HG03135 (cell line): ENCODE measurements around the gene C9orf72.

Source experiments
- ATAC-seq: cut with Tn5 transposase; IDR thresholded peaks from one replicate; pipeline ENCODE4 v1.9.1; 2021; ENCODE audit warnings: mild to moderate bottlenecking, moderate library complexity; ENCODE audit not compliant: unreplicated experiment

The C9orf72 gene

DNA sequence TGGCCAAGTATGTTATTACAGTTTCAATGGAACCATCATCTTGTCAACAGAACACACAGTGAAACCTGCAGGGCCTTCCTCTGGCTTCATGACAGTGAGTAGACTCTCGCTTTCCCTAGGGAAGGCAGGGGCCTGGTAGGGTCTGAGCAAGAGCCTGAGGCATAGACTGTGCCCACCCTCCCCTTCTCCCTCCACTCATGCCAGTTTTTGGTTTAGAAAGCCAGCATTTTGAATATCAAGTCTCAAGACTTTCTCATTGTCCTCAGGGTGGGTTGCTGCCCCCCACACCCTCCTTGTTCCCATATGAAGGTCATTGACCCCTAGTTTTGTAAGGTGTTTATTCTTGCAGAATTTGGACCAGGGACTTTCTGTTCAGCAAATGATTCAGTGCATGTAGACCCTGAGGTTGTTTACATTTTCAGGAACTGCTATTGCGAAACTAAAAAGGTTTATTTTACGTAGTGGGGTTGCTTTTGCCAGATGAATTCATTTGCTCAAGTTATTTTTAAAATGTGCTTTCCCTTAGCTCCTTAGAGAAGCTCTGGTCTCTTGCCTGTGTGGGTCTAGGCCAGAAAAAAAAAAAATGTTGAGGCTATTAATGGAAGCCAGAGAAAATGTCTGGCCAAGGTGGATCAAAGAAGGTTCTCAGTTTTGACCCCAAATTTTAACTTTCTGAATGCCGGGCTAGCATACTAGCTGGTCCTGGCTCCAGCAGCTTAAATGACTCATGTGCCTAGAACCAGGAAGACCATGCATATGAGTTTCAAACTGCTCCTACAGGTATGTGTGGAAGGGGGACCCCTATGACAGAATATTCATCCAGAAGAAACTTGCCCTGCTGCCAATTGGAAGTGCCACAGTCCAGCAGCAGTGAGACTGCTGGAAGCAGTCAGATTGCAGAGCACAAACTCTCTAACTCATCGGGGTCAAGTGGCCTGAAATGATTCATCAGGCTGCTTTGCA, 33.5 kb downstream of the C9orf72 start:
- ATAC-seq: no peak

DNA sequence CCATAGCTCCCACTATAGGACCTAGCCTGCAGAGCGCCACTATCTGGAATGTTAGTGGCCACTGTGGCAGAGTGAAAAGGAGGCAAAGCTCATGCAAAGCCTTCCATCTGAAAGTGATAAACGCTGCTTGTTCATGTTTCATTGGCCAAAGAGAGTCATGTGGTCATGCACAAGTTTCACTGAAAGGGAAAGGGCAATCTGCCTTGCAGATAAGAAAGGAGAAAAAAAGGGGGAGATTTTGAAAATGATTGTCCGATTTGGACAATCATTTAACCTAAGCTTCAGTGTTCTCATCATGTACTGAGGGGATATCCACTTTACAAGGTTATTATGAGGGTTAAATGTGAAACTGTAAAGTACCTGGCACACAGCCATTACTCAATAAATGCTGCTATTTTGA, 34.6 kb downstream of the C9orf72 start:
- ATAC-seq: peak; percentile 59

DNA sequence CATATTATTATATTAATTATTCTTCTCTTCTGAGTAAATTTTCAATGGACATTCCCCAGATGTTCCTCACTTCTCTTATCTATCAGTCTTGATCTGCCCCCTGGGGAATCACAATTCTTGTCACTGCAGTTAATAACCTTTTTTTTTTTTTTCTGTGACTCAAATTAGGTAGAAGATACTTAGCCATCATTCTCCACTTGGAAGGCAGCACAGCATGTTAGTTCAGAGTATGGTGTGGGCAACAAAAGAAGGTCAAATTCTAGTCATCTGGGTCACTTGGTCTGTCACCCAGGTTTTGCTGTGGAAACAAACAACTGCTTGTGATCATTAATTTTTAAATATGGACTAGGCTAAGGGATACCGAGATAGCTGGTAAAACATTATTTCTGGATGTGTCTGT, 35.5 kb downstream of the C9orf72 start:
- ATAC-seq: no peak

DNA sequence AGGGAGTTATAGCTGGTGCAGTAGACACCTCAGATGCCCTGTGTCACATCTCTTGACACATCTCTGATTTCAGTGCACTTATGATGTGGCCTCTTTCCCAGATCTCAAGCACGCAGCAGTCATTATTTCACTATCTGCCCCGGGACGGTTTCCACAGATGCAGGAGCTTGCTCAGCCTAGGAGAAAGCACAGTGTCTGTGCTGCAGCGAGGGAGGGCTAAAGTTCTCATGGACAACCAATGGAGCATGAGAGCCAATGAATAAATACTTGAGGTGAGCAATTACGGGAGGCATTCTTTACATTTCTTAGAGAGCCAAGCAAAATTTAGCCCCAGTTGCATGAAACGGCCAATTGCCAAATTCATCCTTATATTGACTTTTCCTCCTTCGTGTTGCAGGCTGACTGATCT, 36.2 kb downstream of the C9orf72 start:
- no peak for ATAC-seq

DNA sequence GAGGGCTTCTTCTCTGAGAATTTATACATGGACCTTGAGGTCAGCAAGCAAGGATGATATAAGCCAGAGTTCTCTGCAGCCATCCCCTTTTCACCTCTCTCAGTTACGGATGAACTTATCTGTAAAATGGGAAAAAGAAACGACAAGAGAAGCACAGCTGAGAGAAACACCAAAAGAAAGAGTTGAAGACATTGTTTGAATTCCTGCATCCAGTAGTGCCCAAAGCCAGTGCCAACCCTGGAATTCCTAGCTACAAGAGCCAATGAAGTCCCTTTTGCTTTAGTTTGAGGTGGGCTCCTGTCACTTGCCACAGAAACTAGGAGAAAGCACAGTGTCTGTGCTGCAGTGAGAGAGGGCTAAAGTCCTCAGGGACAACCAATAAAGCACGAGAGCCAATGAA, 37.1 kb downstream of the C9orf72 start:
- ATAC-seq: no peak

DNA sequence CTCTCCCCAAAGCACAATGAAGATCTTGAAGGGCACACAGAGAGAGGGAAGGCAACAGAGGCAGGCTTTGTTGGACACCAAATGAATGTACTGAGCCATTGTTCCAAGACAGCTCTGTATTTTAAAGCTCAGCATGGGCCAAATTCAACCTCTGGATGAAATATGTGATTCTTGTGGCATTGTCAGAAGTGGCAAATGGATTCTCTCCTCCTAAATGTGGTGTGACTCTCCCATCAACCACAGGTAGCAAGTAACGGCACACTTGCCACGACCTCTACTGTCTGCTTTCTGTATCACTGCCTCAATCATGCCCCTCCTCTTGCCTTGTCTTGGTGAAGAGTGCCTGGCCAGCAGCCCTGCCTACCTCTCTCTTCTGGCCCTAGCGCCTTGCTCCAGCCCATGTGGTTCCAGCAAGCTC, 37.6 kb downstream of the C9orf72 start:
- ATAC-seq: no peak

DNA sequence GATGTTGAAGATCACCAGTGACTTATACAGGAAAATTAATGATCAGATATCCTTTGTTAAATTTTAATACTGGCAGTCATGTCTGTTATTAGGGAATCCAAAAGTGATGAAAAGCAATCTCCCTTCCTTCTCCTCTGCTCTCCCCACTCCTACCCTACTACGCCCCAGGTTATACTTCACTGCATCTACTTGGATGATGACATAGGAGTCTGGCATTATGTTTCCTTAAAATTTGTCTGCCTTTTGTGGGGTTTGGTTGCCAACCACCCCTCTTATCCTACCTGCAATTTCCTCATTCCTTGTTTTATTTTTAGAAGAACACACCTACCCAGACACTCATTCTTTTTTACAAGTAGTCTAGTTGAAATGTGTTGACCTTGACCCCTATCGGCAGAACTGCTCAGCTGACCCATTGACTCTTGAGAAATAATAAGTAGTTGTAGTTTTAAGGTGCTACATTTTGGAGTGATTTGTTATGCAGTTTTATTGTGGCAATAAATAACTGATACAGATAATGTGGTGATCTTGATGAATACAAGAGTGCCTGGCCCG, 38.5 kb downstream of the C9orf72 start:
- ATAC-seq: no peak

DNA sequence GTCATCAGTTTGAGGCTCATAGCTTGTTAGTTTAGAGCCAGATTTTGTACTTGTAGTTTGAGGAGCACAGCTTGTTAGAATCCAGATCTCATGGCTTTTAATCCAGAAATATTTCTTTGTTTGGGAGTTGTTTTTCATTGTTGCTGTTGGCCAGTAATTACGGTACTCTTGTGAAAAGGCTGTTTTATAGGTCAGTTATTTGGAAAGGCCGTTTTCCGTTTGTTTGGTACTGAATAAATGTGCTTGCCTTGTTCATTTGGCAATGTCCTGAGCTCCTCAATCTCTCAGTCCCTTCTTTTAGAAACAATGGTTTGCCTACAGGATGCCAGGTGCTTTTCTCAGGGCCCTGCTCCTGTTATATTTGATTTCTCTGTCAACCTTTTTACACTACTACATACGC, 39.1 kb downstream of the C9orf72 start:
- no peak for ATAC-seq

DNA sequence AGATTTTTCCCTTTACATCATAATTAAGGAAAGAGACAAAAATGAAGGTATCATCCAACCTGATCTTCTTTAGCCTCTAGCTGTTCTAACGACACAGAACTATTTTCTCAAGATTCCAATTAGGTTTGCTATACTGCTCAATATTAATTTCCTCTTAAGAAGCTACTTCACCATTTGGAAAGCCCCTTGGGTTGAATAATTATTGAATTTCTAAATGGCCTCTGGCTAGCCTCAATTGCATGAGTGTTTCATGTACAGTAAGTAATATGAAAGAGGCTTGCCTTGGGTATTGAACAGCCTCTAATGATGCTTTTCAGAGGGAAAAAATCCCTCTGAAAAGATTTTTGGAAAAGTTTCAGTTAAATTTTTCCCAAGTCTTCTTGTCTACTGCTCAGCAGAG, 40.0 kb downstream of the C9orf72 start:
- ATAC-seq: no peak

DNA sequence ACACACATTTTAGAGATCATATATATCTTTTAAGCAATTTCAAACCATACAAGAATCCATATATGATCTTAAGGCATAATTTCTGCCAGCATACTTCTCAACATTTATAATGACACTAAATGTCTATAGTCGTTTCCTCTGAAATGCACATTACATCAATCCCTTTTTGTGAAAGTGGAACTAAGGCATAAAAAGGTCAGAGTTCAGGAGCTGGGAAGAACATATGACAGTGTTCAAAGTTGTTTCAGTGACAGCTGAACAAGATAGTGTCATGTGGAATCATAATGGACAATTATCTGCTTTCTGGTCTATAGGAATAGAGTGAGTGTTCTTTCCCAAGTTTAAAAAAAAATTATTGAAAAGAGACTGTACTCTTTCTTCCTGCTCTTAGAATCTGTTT, 41.2 kb downstream of the C9orf72 start:
- no peak for ATAC-seq

DNA sequence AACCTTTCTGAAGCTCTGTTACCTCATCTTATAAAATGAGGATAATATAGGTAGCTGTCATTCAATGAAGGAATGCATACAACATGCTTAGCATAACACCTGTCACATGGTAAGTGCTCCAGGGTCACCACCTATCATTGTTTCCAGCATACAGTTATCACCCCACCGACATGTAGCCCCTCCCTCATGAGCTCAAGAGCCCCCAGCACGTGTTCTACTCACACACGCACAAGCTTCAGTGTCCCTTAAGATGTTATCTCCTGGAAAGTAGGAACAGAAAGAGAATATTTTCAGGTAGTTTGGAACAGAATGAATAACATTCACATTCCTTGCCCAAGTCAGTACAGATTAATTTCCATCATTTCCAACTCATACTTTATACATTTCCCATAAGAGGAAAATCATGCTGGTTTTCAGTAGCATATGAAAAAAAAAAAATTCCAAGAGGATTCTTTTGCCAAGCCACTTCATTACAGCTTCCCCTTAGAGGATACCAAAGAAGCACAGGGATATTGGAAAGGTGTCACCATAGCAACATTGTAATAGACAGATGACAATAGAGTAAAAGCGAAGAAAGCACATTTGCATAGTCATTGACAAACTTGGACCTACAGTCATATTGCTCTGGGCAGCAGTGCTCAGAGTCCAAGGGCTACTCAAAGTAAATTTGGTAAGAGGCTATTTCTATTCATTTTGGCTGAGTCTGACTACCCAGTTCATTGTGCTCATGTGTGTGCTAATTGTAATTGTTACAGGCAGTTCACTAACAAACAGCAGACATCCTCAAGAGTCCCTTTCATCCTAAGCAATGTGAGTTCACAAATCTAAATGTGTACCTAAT, 42.1 kb downstream of the C9orf72 start:
- ATAC-seq: no peak

DNA sequence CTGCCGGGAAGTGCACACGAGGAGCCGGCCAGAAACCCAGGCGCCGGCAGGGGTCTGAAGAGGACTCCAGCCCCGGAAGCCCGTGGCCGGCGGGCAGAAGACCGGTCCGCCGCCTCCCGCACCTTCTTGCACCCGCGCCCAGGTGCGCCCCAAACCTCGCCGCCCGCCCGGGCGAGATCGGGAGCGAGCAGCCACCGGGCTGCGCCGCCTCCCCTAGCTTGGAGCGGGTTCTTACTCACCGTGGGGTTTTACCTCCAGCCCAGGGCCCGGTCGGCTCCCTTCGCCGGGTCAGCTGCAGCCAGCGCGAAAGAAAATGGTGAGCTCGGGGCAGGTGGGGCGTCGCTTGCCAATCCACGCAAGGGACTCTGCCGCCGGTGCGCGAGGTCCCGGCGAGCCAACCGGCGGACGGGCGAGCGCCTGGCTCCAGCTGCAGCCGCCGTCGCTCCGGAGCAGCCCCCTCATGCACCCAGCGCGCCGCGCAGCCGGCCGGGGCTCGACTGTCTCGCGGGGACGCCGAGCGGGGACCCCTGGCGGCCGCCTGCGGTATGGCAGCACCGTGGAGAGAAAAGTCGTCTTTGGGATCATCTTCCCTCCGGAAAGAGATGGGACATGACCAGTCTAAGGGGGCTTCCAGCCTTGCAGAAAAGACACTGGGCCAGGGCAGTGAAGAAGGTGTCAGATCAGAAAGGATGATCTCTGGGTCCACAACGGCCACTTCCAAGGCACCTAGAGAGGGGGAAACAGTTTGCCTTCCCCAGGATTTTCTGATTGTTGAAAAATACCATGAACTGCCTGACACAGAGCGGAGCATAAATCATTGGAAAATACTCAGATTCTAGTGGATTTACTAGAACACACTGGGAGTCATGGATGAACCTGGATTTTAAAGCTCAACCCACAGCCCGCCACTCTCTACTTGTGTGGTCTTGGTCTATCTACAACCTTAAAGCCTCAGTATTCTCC, 43.7 kb downstream of the C9orf72 start, which contains the start of gene MOB3B:
TSS of gene MOB3B (minus strand) at position 499 of the 963 bp plus-strand sequence. CDS start 74,264 bp downstream, outside the sequence.
- ATAC-seq: peak; percentile 86

DNA sequence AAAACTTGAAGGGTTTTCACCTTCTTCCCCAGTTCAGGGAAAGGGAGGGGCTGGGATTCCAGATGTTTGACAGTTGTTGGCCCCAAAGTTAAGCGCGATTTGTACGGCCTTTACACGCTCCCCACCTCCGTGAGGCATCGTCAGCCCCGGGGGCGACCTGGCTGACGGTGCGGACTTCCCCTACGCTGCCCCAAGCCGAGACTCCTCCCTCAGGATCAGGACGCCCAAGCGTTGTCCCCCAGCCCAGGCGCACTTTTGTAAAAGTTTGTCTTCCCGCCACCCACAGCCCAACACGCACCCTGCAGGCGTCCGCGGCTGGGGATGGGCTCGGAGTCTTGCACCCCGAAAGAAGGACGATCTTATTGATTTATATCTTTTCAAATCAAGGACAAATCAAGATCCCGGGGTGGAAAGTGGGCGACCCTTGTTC, 44.4 kb downstream of the C9orf72 start:
- ATAC-seq: peak; percentile 38

DNA sequence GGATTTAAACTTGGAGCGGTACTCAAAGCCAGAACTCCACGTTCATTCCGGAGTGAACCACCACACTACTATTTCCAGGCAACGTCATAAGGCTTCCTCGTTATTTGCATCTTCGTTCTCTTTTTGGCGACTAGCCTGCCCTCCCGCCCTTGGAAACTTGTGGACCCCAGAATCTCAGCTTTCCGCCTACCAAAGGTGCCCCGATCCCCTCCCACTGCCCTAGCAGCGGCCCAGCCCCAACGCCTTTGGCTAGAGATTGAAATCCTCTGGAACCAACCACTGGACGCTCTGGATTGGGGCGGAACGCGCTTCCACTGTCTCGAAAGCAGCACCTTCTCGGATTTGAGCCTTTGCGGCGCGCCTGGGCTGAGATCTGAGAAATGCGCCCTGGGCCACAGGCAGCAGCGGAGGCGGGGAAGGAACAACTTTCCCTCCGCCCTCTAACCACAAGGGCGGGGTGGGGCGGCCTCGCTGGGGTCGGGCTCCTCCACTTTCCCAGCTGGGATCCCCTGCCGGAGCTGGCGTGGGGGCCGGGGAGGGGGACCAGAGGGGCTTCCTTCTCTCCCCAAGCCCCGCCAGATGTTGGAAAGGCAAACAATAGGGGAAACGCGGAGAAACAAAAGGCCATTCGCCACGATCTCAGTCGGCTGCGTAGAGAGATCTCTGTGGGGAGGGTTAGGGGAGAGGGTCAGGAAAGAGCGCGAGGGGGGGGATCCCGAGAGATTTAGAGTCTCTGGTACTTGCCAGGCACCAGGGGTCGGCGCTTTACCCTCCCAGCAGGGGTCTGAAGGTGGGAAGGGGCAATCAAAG, 45.0 kb downstream of the C9orf72 start:
- no peak for ATAC-seq

DNA sequence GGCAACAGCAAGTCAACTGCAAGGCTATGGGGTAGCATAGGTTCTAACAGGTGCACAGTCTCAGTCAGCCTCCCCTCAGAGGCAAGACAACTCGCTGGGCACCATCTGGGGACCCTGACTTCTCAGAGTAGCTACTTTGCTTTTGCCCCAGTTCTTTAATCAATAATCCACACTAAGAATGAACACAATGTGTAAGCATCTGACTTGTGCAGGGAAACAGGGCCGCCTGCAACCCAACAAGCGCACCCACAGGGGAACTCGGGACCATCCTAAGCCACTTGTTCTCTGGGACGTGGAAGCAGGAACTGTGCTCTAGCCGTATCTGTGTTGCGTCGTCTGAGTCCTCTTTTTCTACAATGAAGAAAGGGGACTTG, 45.6 kb downstream of the C9orf72 start:
- ATAC-seq: no peak

DNA sequence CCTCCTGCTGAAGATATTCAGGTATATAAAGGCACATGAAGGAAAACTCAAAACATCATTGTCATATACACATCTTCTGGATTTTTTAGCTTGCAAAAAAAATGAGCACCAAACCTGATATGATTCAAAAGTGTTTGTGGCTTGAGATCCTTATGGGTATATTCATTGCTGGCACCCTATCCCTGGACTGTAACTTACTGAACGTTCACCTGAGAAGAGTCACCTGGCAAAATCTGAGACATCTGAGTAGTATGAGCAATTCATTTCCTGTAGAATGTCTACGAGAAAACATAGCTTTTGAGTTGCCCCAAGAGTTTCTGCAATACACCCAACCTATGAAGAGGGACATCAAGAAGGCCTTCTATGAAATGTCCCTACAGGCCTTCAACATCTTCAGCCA, 49.0 kb downstream of the C9orf72 start, which contains the start of gene IFNK:
TSS of gene IFNK (plus strand) at position 55 of the 400 bp plus-strand sequence. CDS start at position 102, 47 bp downstream.
- no peak for ATAC-seq

DNA sequence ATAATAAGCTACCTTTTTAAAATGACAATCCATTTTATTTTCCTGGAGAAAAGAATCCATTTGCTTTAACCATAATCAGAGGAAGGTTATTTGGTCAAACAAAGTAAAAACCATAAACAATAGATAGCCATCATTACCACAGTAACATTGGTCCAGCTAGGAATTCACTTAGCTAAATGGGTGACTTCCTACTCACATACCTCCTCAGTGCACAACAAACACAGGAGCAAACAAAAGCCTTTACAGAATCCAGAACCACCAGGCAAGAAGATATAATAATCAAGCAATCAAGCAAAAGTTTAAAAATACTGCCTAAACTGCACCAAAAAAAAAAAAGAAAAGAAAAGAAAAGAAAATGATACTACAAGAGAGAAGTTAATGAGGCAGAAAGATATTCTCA, 50.1 kb downstream of the C9orf72 start:
- no peak for ATAC-seq

DNA sequence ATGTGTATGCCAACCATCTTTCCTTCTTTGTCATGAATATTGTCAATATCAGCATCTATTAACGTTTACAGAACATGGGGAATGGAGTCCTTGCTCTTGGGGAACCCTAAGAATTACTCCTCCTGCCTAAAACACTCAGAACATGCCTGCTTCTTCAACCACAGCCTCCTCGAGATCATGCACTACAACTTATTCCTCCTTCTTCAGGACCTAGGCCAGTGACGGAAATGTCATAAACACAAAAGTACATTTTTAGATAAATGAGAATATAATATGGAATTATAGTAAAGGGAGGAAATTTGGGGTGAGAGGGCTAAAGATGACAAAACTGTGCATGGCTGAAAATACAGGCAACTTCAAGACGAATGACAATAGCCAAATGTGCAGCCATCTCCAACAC, 52.3 kb downstream of the C9orf72 start:
- ATAC-seq: no peak
